IPS-11a (cell line): ENCODE measurements around the gene MARCKSL1.
"Not testable (repeated sequence)": the region's sequence is repeated elsewhere in the genome, so short reads cannot be mapped to it uniquely, and the experiment has no call there.

Experiments
- H3K4me3 ChIP-seq: one replicate; pipeline ENCODE4 v1.5.1; 2013; ENCODE audit warnings: low read depth, low read length, control low read depth

Gene MARCKSL1, protein sequence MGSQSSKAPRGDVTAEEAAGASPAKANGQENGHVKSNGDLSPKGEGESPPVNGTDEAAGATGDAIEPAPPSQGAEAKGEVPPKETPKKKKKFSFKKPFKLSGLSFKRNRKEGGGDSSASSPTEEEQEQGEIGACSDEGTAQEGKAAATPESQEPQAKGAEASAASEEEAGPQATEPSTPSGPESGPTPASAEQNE

DNA sequence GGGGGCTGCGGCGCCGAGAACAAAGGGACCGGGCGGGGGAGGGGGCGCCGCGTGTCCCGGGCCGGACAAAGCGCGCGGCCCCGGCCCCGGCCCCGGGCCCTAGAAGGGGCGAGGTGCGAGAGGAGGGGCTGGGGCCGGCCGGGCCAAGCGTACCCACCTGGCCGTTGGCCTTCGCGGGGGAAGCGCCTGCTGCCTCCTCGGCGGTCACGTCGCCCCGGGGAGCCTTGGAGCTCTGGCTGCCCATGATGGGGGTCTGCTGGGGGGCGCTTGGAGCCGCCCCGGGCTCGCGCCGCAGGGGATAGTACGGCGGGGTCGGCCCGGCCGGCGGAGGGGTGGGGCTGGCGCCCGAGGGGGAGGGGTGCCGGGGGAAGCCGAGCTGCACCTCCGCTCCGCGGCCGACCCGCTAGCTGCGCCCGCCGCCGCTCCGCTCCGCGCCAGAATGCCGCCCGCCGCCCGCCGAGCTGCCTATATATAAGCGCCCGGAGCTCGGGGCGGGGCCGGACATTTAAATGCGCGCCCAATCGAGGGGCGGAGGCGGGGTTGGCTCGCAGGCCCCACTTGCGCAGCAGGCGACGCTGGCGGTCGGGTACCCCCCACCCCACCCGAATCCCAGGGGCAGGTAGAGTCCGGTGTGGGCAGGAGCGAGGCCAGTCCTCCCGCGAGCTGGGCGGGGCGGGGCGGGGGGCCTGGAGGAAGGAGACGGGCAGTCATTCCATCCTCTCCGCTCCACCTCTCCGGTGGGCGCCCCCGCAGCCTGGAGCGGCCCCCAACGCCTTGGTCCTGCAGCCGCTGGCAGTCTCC is at the start of gene MARCKSL1:
Gene MARCKSL1, minus strand, starts transcription at position 444 of the 801 bp plus-strand sequence. Its CDS starts 200 bp downstream, at position 244.
- peak within 1 kb of the TSS; percentile 85 for H3K4me3 ChIP-seq

DNA sequence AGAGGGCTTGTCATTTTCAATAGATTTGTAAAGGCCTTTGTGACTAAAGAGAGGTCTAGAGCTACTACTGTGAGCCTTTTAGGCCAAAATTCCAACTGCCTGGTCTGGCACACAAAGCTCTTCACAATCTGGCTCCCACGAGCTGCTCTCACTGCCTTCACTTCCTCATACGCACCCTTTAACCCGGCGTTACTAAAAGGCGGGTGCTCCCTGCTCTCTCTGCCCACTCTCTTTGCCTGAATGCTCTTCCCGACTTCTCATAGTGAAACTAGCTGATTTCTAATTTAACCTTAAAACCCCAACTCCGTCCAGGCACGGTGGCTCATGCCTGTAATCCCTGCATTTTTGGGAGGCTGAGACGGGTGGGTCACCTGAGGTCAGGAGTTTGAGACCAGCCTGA is 44.0 kb upstream of the MARCKSL1 start:
- H3K4me3 ChIP-seq, result no peak overlapping the region

DNA sequence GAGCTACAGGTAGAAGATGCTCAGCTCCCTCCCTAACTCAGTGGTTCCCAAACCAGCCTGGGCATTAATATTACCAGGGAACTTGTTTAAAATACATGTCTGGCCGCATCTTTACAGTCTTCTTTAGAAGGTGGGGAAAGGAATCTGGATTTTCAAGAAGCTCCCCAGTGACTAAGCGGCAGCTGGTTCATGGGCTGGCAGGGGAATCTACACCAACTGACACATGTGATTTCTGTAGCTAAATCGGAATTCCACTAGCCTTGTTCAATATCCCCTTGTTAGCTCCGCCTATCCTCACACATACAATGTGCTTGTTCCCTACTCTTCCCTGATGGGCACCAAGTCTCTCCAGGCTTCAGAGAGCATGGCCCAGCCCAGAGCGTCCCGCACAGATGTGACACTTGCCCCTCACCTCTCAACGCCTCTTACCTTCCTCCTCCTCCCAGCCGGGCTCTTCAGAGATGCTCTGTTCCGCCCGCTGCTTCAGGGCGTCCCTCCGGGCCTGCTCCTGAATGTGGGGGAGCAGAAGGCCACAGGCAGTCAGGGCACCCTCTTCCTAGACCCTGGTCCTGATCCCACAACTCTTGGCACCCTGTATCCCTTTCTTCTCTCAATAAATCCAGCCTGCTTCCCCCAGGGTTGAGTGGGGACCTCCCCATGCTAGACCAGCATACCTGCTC is 41.6 kb upstream of the MARCKSL1 start:
- no peak overlapping the region for H3K4me3 ChIP-seq

DNA sequence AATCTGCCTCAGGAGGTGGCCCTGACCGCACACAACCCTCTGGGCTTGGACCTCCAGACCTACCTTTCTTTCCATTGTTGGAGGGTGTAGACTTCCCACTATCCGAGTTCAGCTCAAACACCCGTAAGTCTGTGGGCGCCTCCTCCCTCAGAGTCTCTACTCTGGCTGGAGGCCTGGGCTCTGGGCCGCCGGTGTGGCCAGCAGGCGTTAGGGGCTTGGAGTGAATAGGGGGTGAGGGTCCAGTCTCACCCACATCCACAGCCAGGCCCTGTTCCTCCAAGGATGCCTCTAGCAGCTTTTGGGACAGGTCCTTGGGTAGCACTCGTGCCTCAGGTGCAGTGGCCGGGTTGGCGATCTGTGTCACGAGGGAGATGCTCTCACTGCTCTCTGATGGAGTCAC is 40.2 kb upstream of the MARCKSL1 start:
- no peak overlapping the region for H3K4me3 ChIP-seq

DNA sequence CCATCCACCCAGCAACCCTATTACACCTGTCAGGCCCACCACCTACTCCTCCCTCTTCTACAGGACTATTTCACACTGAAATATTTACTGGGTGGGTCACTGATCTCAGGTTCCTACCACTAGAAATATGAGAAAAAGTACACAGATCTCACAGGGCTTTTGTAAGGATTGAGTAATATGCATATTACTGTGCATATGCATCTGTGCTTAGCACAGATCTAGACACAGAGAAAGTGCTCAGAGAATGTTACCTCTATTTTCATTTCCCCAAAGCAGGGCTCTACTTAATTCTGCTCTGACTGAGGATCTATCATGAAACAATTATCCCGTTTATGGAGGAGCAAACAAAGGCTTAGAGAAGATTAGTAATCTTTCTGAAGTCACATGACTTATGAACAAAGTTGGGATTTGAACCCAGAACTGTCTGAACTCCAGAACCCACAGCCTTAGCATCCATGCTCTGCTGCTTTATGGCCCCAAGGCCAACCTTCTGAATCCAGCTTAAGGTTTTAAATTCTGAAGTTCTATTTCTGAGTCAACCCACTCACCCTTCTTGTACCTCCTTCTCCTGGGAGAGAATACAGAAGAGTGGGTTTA is 38.1 kb upstream of the MARCKSL1 start:
- H3K4me3 ChIP-seq, result no peak overlapping the region

DNA sequence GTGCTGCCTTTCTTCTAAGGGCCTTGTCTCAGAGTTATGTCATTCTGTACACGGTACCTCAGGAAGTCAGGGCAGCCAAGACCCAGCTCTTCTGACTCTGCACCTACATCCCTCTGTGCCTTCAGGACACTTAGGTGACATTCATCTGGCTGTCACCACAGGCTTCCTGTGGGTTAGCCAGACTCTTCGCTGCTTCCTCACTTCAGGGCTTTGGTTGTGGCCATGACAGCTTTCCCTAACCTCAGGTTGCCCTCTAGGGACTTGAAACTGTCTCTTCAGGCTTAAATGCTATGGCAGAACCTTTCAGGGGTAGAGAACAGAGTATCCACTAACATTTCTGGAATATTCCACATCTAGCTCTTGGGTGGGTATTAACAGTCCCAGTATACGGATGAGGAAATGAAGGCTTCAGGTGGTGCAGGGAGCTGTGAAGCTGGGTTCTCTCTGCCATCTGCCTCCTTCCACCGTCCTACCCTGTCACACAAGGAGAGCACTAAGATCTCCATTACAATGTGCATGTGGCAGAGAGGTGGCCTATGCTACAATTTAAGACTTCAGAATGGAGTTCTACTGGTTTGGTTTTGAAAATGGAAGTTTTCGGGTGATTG is 36.2 kb upstream of the MARCKSL1 start:
- H3K4me3 ChIP-seq, result no peak overlapping the region

DNA sequence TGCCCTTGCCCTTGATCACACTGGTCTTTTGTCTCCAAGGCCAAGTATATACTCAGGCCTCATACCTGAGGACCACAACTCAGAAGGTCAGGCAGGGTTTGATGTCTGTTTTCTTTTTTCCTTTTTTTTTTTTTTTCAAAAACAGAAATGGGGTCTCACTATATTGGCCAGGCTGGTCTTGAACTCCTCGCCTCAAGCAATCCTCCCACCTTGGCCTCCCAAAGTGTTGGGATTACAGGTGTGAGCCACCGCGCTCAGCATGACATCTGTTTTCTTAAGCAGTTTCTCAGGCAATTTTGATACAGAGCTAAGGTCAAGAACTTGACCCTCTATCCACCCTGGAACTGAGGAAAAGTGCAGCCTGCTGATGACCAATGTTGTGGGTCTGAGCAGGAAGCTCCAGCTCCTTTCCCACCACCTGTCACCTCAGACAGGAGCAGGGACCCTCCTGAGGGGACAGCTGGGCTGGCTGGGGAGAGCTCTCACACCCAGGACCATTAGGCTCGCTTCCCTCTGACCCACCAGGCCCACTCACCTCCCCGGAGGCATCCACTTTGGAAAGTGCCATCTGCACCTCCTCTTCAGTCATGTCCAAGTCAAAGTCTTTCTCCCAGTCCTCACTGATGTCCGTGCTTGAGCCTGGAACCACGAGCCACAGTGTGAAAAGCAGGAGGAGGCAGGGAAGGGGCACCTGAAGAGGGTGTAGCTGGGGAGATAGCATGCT is 32.0 kb upstream of the MARCKSL1 start:
- no peak overlapping the region for H3K4me3 ChIP-seq

DNA sequence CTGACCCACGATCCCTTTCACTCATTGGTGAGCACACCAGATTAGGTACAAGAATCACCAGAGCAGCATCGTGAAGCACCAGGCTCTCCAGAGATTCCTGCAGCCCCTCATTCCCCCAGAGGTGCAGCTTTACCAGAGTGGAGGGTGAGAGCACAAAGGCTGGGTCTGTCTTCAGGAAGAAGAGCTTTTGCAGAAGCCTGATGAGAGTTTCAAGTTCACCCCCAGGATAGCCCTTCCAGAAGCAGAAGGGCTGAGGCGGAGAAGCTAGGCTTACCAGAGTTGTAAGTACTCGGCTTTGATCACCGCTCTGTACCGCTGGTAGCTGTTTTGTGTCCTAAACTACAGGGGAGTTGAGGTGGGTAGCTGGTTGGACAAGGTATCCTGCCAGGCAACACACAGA is 29.4 kb upstream of the MARCKSL1 start:
- H3K4me3 ChIP-seq, result no peak overlapping the region

DNA sequence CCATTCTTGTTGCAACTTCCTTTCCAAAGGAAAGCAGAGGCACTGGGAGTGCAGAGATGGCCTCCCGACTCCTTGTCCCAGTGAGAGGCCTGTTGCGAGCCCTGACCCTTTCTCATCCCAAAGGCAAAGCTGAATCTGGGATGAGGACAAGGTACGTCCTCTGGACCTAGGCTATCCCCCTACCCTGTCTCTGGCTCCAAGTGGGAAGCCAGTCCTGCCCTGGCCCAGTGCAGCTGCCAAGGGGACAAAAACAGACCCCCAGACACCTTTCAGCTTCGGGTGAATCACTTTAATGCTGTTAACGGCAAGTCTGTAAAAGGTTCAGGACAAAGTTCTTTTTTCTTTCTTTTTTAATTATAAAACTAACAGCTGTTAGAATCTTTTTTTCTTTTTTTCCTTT is 28.8 kb upstream of the MARCKSL1 start:
- H3K4me3 ChIP-seq, result no peak overlapping the region

DNA sequence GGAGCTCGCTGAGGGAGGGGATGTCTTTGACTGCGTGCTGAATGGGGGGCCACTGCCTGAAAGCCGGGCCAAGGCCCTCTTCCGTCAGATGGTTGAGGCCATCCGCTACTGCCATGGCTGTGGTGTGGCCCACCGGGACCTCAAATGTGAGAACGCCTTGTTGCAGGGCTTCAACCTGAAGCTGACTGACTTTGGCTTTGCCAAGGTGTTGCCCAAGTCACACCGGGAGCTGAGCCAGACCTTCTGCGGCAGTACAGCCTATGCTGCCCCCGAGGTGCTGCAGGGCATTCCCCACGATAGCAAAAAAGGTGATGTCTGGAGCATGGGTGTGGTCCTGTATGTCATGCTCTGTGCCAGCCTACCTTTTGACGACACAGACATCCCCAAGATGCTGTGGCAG is 27.7 kb upstream of the MARCKSL1 start:
- H3K4me3 ChIP-seq, result no peak overlapping the region

DNA sequence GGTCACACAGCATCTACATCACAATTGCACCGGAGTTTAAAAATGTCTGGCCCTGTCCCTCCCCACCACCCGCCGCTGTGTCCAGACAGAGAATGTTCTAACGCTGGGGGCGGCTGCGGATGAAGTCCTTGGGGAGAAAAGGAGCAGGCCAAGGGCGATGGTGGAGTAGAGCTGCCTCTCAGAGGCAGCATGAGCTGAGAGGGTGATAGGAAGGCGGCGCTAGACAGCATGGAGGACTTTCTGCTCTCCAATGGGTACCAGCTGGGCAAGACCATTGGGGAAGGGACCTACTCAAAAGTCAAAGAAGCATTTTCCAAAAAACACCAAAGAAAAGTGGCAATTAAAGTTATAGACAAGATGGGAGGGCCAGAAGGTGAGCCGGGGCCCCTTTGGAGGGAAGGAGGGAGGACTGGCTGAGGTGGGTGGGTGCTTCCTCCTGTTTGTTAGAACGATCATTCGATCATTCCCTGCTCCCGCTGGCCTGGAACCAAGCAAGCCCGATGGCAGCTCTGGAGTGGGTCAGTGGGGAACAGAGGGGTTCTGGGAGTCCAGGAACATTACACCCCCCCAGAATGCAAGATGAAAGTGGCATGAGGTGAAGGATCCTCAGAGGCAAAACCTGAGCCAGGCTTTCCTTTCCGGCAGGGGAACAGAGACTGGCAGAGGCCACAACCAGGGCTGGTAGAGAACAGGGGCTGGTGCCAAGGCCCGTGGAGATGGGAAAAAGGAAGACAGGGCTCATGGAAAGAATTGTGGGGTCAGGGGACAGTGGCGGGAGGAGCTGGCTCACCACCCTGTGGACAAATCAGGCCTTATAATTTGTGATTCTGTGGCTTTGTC is 26.7 kb upstream of the MARCKSL1 start, which contains the start of the genes FAM229A and TSSK3:
Gene FAM229A, minus strand, starts transcription at position 12 of the 840 bp plus-strand sequence. CDS start 394 bp downstream, outside the sequence.
Gene TSSK3, plus strand, starts transcription at position 66 of the 840 bp plus-strand sequence. Its CDS starts 163 bp downstream, at position 229.
- H3K4me3 ChIP-seq, result peak within 1 kb of the TSS; percentile 24

DNA sequence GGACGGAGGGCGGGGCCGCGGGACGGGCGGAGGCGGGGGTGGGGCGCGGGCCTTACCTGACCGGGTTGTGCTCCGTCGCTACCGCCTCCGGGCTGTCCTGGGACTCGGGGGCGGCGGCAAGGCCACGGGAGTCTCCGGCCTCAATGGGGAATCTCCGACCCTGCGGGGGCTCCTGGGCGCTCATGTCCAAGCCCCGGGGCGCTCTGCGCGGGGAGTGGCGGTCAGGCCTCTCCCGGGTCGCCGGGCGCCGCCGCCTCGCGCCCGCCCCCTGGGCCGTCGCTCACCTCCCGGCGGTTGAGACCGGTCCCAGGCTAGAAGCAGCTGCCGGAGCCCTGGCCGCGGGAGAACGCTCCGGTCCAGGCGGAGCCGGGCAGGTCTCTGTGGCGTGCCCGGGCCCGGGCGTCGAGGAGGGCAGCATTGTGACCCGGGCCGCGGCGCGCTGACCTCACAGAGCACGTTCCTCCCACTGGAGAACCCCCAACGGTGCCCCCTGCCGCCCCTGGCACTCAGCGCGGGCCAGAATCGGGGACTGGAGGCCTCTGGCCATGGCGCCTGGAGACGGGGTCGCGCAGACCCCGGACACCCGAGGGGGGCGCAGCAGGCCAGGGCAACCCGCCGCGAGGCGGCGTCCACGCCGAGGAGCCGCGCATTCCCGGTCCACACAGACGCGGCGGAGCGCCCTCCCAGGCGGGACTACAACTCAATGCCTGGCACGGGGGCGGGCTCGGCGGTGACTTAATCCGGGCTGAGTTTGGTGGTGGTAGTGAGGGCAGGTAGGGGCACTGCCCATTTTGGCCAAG is 25.8 kb upstream of the MARCKSL1 start:
- peak overlapping the region; percentile 24 for H3K4me3 ChIP-seq

DNA sequence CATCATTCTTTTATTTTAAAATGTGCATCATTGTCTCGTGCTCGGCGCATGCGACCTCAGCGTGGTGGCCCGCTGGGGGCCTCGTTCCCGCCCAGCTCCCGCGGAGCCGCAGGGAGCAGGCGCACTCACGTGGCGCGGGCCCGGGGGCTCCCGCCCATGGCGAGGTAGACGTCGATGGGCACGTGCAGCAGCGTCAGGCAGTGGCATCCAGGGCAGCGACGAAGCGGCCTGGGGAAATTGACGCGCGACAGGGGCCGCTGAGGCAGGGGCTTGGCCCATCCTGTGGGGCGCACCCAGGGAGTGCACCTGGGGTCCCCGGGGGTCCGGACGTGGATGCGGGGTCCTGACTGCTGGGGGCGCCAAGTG is 25.3 kb upstream of the MARCKSL1 start:
- no peak overlapping the region for H3K4me3 ChIP-seq

DNA sequence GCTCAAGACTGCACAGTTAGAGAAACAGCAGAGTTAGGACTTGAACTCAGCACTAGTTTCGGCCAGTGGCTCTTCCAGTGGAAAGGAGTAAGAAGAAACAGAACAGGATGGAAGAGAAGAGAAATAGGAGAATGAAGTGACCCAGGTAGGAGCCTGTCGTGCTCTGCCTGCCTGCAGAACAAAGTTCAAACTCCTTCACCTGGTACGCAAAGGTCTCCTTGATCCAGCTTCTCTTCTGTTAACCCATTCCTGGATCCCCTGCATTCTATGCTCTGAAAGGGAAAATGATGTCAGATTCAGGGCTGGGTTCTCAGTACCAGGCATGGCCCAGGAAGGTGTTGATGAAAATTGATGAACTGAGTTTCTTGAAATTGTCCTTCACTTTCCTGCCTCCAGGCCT is 22.4 kb upstream of the MARCKSL1 start:
- no peak overlapping the region for H3K4me3 ChIP-seq

DNA sequence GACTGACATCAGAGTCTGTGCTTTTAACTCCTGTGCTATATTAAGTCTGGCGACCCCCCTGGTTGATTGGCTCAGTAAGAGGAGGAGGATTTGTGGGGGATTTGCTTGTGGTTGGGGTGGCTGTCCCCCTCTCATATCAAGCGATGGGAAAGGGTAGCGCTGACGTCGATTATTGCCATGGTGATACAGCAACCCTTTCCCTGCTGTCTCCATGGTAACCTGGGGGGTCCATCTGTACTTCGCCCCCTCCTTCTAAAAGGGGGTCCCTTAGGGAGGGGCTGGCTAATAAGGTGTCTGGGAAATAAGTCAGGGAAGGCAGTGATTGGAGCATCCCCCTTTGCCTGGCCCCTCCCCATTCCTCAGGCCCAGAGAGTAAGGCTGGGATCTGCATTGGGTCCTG is 21.6 kb upstream of the MARCKSL1 start:
- no peak overlapping the region for H3K4me3 ChIP-seq

DNA sequence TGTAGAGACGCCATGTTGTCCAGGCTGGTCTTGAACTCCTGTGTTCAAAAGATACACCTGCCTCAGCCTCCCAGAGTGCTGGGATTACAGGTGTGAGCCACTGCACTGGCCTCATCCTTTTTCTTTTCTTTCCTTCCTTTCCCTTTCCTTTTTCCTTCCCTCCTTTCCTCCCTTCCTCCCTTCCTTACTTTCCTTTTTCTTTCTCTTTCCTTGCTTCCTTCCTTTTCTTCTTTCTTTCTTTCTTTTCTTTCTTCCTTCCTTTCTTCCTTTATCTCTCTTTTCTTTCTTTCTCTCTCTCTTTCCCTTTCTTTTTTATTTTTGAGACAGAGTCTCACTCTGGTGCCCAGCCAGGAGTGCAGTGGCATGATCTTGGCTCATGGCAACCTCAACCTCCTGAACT is 20.4 kb upstream of the MARCKSL1 start:
- no peak overlapping the region for H3K4me3 ChIP-seq

DNA sequence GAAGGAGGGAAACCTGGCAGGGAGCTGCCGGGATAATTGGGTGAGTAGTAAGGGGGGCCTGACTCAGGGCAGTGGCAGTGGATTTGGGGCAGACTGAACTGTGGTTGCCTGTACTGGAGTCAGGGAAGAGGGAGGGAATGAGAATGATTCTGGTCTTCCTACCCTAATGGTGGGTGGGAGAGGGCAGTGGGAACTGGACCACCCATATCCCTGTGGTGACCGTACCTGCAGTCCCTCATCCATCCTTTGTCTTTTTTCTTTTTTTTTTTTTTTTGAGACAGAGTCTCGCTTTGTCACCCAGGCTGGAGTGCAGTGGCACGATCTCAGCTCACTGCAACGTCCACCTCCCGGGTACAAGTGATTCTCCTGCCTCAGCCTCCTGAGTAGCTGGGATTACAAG is 19.7 kb upstream of the MARCKSL1 start:
- not testable (repeated sequence) for H3K4me3 ChIP-seq

DNA sequence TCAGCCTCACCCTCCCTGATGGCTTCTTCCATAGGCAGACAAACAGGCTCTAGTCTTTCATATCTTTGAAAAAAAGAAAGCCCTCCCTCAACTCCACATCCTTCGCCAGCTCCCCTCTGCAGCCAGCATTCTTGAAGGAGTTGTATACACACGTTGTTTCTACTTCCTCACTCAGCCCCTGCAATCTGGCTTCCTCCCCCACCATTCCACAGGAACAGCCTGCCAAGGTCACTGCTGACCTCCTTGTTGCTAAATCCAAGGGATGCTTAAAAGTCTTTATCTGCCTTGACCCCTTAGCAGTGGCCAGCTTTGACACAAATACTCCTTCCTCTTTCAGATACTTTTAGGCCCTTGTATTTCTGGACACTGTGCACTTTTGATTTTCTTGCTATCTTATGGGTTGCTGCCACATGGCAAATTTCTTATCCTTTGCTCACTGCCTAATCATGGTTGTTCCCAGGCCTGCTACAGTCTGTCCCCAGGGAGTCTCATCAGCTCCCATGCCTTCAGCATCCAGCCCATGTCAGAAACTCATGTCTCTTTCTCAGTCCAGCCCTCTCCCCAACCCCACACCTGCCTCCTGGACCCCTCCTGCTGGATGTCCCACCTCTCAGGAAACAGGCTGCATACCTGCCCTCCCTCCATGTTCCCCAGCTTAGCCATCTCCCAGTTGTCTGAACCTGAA is 18.0 kb upstream of the MARCKSL1 start:
- no peak overlapping the region for H3K4me3 ChIP-seq
